Ovary (tissue), 9 donors: ENCODE data around the gene PAIP1. TPM values are rescaled to one million over a fixed set of nuclear protein-coding genes. Genes with fewer than 3 reads are reported as not detected.
"Not testable (repeated sequence)": the region's sequence is repeated elsewhere in the genome, so short reads cannot be mapped to it uniquely, and the experiment has no call there.

Experiments
- DNase-seq, 5 donors: peaks; one replicate each; pipeline ENCODE4 v3.0.0-alpha.2; 2019 to 2020
- H3K27ac ChIP-seq, 2 donors: fragments of 200-600 bp; one replicate each; pipeline versions ENCODE4 v1.5.1 to v1.8.0; 2019 to 2022
- H3K27me3 ChIP-seq: fragments of 200-600 bp; one replicate; pipeline ENCODE4 v1.8.0; 2022
- H3K36me3 ChIP-seq: fragments of 200-600 bp; sonication (generic); one replicate; pipeline ENCODE4 v1.5.1; 2019
- H3K4me1 ChIP-seq: one replicate; pipeline ENCODE4 v1.8.1; 2013; ENCODE audit warnings: mild to moderate bottlenecking, moderate library complexity; ENCODE audit not compliant: insufficient read depth
- H3K4me3 ChIP-seq: fragments of 200-600 bp; sonication (generic); one replicate; pipeline ENCODE4 v1.5.1; 2017
- H3K9me3 ChIP-seq, 2 donors: fragments of 200-600 bp in 1 of 2; sonication (generic) in 1 of 2; one replicate each; pipeline versions ENCODE4 v1.5.1 to v1.8.1; 2013 to 2019; ENCODE audit warnings: mild to moderate bottlenecking in 1 of 2, moderate library complexity in 1 of 2
- CTCF ChIP-seq, 3 donors: fragments of 450-650 bp in 2 of 3; fragments of 200-600 bp in 1 of 3; IDR thresholded peaks; one replicate each; pipeline versions ENCODE4 v1.5.1 to v1.8.0; 2016 to 2022; ENCODE audit warnings: antibody characterized with exemption in 3 of 3, mild to moderate bottlenecking in 1 of 3
- EP300 ChIP-seq: sonication (generic); formaldehyde crosslinking; IDR thresholded peaks from one replicate; pipeline ENCODE4 v1.6.1; 2017; ENCODE audit warnings: antibody characterized with exemption
- POLR2A ChIP-seq: fragments of 450-650 bp; IDR thresholded peaks from one replicate; pipeline ENCODE4 v1.6.1; 2017; ENCODE audit warnings: antibody characterized with exemption, mild to moderate bottlenecking, moderate library complexity
- WGBS, 3 donors: extraction: QIAGEN DNeasy Blood & Tissue Kit in 1 of 3; methylation state at CpG; one replicate each; pipeline versions ENCODE4 v1.1.5 to v1.1.7; 2013 to 2017; 5-methylcytosine and 5-hydroxymethylcytosine counted together
- intact Hi-C, 4 donors: fragments of 100-400 bp; cut with DNase I; formaldehyde crosslinking; loops; one replicate each; pipeline versions ENCODE4 v1.11.0 to v1.15.1; 2022 to 2023
- polyA plus RNA-seq, 2 donors: library from polyadenylated mRNA; stranded (reverse); fragments of 200-250 nt in 1 of 2; fragments of 350-450 nt in 1 of 2; fragmentation: Illumina TruSeq in 1 of 2; extraction: RNeasy Lipid Tissue Mini Kit (QIAGEN cat#74804) in 1 of 2; gene quantifications; one replicate each; pipeline ENCODE4 v1.2.3, GENCODE V29; 2013 to 2014
- total RNA-seq, 7 donors: library from RNA; depleted of rRNA in 2 of 7; stranded (reverse); fragments of >200 nt in 2 of 7; fragmentation: NEBNext Ultra II Directional in 3 of 7; extraction: Animal tissue kit (Norgen Biotek cat#: 25700) in 3 of 7; gene quantifications; one replicate each; pipeline versions ENCODE4 v1.1.0 to v1.2.4, GENCODE V29; 2016 to 2023
- donor health status: DM: no; HTN: no; CAD: no; lungs with moderate emphysema.
- donor health status: DM: no; HTN: no; CAD: no.
- donor health status: Bipolar disorder and iron deficiency.
- donor health status: DM: yes; HTN: yes; CAD: no.
- donor health status: DM: no; HTN: no; CAD: no.
- donor health status: DM: yes; HTN: yes; CAD: no.

The PAIP1 gene
- total and polyA plus RNA-seq, 9 donors, result 45.3 to 75.8 (median 61.6) TPM

- Histone ChIP-seq H3K4me1 (no peaks in the 10 kb centered on the region), H3K4me3 (no peak overlapping the region), H3K27ac (no peak overlapping the region), H3K27me3 (no peaks in the 10 kb centered on the region), H3K36me3 (no peaks in the 10 kb centered on the region), H3K9me3 (no peaks in the 10 kb centered on the region)
- DNase-seq, result no peak
- TF ChIP-seq CTCF (IDR thresholded peaks at IDR 0.05), result no peak
- intact Hi-C loops, result no loop called here
Measured at GRCh38 chr5:43561356-43561755, 4.5 kb upstream of the PAIP1 start.

DNA sequence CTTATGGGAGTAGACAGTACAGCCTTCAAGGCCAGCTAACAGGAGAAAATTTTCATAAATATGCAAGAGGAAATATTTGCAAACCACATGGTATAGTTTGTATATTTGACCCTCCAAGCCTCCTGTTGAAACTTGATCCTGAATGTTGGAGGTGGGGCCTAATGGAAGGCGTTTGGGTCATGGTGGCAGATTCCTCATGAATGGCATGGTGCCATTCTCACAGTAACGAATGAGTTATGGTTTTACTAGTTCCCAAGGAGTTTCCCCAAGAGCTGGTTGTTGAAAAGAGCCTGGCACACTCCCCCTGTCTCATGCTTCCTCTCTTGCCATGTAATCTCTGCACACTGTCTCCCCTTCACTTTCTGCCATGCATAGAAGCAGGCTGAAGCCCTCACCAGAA, 3.3 kb upstream of the PAIP1 start:
- TF ChIP-seq CTCF (IDR thresholded peaks at IDR 0.05) (no peak), POLR2A (no peak), EP300 (no peak)
- Histone ChIP-seq H3K9me3 (no peaks in the 10 kb centered on the region), H3K4me1 (no peaks in the 10 kb centered on the region), H3K36me3 (no peaks in the 10 kb centered on the region), H3K4me3 (no peak overlapping the region), H3K27ac (no peak overlapping the region), H3K27me3 (no peaks in the 10 kb centered on the region)
- WGBS, 3 donors, result 12 to 23% (median 17%) methylated on average over 2 of the region's 2 CpGs
- no peak for DNase-seq
- intact Hi-C loops, result no loop called here

DNA sequence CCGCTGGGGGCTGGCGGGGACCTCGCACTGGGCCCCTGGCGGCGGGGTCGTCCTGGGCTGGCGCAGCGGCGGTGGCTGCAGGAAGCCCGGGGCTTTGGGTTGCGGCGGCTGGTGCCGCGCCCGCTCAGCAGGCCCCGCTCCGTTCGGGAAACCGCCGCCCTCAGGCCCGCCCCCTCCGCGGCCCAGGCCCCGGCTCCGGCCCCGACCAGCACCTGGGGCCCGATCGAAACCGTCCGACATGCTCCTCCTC, 345 bp downstream of the PAIP1 start:
- DNase-seq, H3K4me1 ChIP-seq, H3K27me3 ChIP-seq, H3K9me3 ChIP-seq, H3K36me3 ChIP-seq: not testable (repeated sequence)
- intact Hi-C loops, result loop anchor here in 3 of 4 donors (2.0 to 5.0 kb wide), 3 partner anchors 46 to 74 kb away; partner anchors contain the start of genes NNT (in 3 of the 3) and TMEM267 (in 1 of the 3)
- H3K27ac ChIP-seq, result peak overlapping the region; percentile 95 to 97
- H3K4me3 ChIP-seq, result peak overlapping the region; percentile 88
- WGBS, 3 donors, result 0 to 1% (median 0%) methylated on average over 10 to 30 of the region's 30 CpGs

GRCh38 chr5:43555895-43556606, 826 bp downstream of the PAIP1 start:
- TF ChIP-seq EP300, result no peak
- no peak for TF ChIP-seq POLR2A
- no peak for TF ChIP-seq CTCF (IDR thresholded peaks at IDR 0.05)
- Histone ChIP-seq H3K36me3 (no peaks in the 10 kb centered on the region), H3K9me3 (no peaks in the 10 kb centered on the region), H3K4me1 (no peaks in the 10 kb centered on the region), H3K4me3 (peak overlapping the region; percentile 88), H3K27ac (peak overlapping the region; percentile 95 to 97), H3K27me3 (no peaks in the 10 kb centered on the region)
- DNase-seq, result peak; percentile 54 to 71 (median 64)
- intact Hi-C loops, result loop anchor here in 3 of 4 donors (2.0 to 5.0 kb wide), 3 partner anchors 46 to 74 kb away; partner anchors contain the start of genes NNT (in 3 of the 3) and TMEM267 (in 1 of the 3)
- 0% methylated on average over 41 to 44 of the region's 44 CpGs for WGBS, 3 donors

DNA sequence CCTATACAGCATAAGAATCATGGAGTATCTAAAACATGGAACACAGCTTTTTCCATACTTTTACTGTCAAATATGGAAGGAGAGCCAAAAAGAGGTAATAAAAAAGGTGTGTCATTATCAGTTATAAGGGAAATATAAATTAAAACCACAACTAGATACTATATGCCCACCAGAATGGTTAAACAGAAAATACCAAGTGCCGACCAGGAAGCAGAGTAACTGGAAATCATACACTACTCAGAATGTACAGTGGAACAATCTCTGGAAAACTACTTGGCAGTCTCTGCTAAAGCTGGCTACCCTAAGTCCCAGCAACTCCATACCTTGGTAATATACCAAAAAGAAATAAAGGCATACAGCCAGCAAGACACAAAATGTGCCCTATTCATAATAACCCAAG, 2.4 kb downstream of the PAIP1 start:
- WGBS, 3 donors, result 85 to 93% (median 89%) methylated on average over 1 of the region's 1 CpG
- Histone ChIP-seq H3K27ac (no peak overlapping the region), H3K27me3 (no peaks in the 10 kb centered on the region), H3K9me3 (no peaks in the 10 kb centered on the region), H3K4me1 (no peaks in the 10 kb centered on the region), H3K36me3 (no peaks in the 10 kb centered on the region), H3K4me3 (no peak overlapping the region)
- no peak for DNase-seq
- intact Hi-C loops, result no loop called here
- no peak for TF ChIP-seq POLR2A
- TF ChIP-seq EP300, result no peak
